ENCODE results near the gene SCAF1.

SCAF1 gene, protein sequence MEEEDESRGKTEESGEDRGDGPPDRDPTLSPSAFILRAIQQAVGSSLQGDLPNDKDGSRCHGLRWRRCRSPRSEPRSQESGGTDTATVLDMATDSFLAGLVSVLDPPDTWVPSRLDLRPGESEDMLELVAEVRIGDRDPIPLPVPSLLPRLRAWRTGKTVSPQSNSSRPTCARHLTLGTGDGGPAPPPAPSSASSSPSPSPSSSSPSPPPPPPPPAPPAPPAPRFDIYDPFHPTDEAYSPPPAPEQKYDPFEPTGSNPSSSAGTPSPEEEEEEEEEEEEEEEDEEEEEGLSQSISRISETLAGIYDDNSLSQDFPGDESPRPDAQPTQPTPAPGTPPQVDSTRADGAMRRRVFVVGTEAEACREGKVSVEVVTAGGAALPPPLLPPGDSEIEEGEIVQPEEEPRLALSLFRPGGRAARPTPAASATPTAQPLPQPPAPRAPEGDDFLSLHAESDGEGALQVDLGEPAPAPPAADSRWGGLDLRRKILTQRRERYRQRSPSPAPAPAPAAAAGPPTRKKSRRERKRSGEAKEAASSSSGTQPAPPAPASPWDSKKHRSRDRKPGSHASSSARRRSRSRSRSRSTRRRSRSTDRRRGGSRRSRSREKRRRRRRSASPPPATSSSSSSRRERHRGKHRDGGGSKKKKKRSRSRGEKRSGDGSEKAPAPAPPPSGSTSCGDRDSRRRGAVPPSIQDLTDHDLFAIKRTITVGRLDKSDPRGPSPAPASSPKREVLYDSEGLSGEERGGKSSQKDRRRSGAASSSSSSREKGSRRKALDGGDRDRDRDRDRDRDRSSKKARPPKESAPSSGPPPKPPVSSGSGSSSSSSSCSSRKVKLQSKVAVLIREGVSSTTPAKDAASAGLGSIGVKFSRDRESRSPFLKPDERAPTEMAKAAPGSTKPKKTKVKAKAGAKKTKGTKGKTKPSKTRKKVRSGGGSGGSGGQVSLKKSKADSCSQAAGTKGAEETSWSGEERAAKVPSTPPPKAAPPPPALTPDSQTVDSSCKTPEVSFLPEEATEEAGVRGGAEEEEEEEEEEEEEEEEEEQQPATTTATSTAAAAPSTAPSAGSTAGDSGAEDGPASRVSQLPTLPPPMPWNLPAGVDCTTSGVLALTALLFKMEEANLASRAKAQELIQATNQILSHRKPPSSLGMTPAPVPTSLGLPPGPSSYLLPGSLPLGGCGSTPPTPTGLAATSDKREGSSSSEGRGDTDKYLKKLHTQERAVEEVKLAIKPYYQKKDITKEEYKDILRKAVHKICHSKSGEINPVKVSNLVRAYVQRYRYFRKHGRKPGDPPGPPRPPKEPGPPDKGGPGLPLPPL

DNA sequence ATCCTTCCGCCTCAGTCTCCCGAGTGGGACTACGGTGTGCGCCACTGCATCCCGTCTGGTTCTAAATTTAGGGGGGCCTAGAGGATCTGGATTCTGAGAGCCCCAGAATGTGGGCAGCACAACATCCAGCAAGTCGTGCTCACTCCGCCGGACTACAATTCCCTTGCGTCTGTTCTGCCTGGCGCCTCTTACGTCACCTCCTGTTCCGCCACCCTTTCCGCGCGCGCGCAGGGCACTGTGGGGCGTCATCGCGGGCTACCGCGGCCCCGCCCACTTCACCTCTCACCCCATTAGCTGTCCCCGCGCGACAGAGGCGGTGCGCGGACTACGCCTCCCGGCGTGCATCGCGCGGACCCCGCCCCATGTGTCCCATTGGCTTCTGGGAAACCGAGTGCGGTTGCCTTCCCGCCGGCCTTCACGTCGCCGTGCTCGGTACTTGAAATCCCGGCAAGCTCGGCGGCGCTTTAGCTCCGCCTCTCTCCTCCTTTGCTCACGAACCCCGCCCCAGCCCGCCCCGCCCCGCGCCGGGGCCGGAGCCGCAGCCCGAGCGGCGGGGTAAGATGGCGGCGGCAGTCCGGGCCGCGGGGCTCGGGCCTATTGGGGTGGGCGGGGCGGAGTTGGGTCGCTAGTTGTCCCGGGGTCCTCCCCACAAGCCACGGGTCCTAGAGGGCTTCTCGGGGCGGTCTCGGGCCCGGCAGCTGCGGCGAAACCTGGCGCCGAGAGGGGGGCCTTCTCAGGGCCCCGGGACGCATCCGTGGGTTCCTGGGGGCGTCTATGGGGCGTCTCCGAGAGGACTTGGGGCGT is at the start of gene SCAF1:
Gene SCAF1, plus strand, starts transcription at position 522 of the 804 bp plus-strand sequence. CDS start 2,818 bp downstream, outside the sequence.
- peak; percentile 99 for DNase-seq (ENCODE audit: low spot score)

DNA sequence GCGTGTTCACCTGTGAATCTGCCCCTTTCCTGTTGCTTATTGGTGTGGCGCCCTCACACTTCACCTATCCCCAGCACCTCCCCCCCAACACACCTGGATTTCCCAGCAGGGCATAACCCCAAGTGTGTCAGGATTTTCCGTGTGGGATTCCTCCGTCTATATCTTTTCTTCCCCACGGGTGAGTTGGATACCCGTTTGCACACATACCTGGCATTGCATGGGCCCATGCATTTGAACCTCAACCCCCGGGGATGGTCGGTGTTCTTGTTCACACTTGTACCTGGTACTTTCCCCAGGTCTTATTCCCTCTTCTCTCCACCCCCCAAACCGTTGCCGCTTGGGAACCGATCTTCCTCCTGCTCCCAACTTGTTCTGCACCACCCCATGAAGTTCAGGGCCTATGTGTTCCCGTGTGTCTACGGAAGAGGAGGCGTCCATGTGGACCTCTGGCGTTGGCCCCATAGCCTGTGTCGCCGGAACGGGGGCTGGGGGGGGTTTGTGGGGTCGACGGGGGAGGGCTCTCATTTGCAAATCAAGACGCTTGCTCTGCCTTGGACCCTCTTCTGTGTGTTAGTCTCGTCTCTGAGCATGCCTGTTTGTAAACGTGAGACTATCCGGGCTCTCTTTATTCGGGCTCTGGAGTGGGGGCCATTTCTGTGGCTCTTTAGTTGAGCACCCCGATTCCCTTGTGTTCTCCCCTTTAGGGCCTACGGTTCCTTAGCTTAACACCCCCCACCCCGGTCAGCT is 49.4 kb upstream of the SCAF1 start:
- DNase-seq (ENCODE audit: low spot score): peak; percentile 14

DNA sequence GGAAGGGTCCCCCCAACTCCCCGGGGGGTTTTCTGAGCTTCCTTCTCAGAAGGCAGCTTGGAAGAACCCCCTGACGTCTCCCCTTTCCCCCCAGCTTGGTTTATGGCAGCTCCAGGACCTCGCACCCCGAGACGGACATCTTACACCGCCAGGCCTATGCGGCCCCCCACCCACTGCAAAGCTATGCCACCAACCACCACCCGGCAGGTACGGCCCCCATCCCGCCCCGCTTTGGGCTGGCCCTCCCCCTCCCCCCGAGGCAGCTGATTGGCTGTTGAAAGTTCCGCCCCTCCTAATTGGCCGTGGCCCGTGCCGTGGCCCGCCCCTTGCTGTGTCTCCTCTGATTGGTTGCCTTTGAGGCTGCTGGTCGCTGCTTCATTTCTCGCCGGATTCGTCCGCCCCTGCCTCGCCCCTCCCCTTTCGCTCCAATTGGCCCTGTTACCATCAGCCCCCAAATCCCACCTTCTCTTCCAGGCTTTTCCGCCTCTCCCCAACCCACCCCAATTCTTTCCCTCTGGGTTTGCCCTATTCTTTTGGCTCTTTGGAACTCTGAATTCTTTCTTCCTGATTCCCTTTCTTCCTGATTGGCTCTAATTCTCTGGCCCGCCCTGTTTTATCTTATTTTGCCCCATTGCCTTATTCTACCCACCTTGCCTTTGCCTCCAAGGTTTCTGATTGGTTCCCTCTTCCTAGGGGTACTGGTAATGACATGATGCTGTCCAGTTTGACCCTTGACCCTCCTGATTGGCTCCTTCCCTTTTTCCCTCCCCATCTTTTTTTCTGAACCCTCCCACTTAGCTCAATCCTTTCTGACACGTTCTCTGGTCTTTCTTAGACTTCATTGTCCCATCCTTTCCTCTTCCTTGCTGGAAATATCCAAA is 48.5 kb upstream of the SCAF1 start:
- DNase-seq (ENCODE audit: low spot score): peak; percentile 91

DNA sequence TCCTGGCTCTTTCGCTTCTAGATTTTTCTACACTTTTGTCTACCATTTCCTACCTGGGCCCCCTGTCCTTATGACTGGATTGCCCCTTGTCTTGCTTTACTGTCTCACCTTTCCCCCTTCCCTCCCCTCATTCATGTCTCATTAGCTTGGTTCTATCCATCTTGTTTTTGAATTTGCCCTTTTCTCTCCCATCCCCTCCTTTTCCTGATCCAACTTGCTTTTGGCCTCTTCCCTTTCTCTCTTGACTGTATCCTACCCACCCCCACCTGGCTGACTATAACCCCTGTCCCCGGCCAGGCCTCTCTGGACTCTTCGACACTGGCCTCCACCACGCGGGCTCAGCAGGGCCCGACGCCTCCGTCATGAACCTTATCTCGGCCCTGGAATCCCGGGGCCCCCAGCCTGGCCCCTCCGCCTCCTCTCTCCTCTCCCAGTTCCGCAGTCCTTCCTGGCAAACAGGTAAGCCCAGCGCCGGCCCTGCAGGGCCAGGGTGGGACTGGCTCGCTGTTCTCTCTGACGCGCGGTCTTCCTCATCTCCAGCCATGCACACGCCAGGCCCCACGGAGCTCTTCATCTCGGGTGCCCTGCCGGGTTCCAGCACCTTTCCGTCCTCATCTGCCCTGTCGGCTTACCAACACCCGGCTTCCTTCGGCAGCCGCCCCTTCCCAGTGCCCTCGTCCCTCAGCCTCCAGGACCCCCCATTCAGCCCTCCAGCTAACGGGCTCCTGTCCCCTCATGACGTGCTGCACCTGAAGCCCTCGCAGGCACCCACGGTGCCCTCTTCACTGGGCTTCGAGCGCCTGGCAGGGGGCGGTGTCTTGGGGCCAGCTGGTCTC is 47.6 kb upstream of the SCAF1 start:
- no peak for DNase-seq (ENCODE audit: low spot score)

DNA sequence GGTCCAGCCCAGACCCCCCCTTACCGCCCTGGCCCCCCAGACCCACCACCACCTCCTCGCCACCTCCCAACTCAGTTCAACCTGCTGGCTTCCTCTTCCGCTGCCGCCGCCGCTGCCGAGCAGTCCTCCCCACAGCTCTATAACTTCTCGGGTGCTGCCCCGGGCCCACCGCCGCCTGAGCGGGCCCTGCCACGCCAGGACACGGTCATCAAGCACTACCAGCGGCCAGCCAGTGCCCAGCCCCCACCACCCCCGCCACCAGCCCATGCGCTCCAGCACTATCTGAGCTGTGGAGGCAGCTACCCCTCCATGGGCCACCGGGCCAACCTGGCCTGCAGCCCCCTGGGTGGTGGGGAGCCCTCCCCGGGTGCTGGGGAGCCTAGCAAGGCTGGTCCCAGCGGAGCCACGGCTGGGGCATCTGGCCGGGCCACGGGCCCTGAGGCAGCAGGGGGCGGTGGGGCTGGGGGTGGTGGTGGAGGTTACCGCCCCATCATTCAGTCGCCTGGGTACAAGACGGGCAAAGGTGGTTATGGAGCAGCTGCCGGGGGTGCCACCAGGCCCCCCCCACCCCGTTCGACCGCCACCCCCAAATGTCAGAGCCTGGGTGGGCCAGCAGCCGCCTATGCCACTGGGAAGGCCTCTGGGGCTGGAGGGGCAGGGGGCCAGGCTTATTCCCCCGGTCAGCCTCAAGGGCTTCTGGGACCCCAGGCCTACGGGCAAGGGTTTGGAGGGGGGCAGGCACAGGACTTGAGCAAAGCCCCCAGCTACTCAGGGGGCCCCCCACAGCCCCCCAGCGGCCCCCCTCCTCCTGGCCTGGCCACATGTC is 46.8 kb upstream of the SCAF1 start:
- no peak for DNase-seq (ENCODE audit: low spot score)

DNA sequence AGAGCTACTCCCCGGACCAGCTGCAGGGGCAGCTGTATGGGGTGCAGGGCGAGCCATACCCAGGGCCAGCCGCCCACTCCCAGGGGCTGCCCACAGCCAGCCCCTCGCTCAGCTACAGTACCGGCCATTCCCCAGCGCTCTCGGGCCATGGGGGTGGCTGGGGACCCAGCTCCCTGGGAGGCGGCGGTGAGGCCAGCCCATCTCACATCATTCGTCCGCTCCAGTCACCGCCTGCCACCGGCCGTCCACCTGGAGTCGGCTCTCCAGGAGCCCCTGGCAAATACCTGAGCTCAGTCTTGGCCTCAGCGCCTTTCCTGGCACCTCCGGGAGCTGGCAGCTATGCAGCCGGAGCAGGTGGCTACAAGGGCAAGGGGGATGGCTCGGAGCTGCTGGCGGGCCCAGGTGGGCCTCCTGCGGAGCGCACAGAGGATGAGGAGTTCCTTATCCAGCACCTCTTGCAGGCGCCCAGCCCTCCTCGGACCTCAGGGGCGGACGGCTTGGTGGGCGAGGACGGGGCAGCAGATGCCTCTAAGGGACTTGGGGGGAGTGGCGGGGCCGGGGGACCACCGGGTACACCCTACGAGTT is 46.1 kb upstream of the SCAF1 start:
- no peak for DNase-seq (ENCODE audit: low spot score)

DNA sequence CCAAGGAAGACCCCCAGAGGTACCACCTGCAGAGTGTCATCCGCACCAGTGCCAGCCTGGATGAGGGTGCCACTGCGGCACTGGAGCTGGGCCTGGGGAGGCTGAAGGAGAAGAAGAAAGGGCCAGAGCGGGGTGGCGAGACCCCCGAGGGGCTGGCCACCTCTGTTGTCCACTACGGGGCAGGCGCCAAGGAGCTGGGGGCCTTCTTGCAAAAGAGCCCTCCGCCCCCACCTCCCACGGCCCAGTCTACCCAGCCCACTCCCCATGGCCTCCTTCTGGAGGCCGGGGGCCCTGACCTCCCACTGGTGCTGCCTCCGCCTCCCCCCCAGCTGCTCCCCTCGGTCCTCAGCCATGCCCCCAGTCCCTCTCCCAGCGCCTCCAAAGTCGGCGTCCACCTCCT is 45.6 kb upstream of the SCAF1 start:
- no peak for DNase-seq (ENCODE audit: low spot score)

DNA sequence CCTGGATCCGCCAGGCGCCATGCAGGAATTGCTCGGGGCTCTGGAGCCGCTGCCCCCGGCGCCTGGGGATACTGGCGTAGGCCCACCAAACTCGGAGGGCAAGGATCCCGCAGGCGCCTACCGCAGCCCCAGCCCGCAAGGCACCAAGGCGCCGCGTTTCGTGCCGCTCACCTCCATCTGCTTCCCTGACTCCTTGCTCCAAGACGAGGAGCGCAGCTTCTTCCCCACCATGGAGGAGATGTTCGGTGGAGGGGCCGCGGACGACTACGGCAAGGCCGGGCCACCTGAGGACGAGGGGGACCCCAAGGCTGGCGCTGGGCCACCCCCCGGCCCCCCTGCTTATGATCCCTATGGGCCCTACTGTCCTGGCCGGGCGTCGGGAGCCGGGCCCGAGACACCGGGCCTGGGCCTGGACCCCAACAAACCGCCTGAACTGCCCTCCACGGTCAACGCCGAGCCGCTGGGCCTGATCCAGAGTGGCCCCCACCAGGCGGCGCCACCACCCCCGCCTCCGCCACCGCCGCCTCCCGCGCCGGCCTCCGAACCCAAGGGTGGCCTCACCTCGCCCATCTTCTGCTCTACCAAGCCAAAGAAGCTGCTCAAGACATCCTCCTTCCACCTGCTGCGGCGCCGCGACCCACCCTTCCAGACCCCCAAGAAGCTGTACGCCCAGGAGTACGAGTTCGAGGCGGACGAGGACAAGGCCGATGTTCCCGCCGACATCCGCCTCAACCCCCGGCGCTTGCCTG is 44.9 kb upstream of the SCAF1 start:
- DNase-seq (ENCODE audit: low spot score): no peak

DNA sequence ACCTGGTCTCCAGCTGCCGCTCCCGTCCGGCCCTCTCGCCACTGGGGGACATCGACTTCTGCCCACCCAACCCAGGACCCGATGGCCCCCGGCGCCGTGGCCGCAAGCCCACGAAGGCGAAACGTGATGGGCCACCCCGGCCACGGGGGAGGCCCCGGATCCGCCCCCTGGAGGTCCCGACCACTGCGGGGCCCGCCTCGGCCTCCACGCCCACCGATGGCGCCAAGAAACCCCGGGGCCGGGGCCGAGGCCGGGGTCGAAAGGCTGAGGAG is 44.4 kb upstream of the SCAF1 start:
- no peak for DNase-seq (ENCODE audit: low spot score)

DNA sequence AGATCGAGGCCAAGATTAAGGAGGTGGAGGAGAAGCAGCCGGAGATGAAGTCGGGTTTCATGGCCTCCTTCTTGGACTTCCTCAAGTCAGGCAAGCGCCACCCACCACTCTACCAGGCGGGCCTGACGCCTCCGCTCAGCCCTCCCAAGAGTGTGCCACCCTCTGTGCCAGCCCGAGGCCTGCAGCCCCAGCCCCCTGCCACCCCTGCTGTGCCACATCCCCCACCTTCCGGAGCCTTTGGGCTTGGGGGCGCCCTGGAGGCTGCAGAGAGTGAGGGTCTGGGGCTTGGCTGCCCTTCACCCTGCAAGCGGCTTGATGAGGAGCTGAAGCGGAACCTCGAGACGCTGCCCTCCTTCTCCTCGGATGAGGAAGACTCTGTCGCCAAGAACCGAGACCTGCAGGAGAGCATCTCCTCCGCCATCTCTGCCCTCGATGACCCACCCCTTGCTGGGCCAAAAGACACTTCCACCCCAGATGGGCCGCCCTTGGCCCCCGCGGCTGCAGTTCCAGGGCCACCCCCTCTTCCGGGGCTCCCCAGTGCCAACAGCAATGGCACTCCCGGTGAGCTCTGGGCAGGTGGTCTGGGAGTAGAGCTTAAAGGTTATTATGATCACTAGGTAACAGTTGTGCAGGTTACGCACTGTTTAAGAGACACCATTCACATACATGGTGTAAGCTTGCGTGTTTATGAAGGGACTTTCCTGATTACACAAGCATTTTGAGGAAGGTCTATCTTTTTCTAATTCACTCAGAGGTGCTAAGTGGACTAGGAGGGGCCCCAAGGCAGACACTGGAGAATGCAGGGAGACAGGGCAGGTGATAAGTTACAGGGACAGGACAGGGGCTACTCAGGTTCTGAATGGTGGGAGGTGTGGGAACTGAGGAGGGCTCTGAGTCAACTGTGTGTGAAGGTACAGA is 42.4 kb upstream of the SCAF1 start:
- no peak for DNase-seq (ENCODE audit: low spot score)

DNA sequence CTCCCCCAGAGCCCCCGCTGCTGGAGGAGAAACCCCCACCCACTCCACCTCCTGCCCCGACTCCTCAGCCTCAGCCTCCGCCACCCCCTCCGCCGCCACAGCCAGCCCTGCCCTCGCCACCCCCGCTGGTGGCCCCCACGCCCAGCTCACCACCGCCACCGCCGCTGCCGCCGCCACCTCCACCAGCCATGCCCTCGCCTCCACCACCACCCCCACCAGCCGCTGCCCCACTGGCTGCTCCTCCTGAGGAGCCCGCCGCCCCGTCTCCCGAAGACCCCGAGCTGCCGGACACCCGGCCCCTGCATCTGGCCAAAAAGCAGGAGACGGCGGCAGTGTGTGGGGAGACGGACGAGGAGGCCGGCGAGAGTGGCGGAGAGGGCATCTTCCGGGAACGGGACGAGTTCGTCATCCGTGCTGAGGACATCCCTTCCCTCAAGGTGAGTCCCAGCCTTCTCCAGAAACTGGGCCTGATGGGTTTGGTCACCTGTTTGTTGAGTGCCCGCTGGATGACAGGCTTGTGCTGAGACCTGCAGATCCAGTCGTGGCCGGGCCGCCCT is 40.4 kb upstream of the SCAF1 start:
- DNase-seq (ENCODE audit: low spot score): no peak

DNA sequence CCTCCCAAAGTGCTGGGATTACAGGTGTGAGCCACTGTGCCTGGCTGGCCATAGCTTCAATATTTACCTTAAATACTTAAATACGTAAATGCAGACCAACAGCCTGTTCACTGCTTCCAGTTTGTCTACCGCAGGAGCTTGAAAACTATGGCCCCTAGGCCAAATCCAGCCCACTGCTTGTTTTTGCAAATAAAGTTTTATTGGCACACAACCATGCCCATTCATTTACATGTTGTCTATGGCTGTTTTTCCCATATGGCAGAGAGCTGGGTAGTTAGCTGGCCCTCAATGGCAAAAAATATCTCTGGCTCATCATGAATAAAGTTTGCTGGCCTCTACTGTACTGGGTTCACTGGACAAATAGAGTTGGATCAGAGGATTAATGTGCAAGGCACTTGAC is 39.2 kb upstream of the SCAF1 start:
- no peak for DNase-seq (ENCODE audit: low spot score)

DNA sequence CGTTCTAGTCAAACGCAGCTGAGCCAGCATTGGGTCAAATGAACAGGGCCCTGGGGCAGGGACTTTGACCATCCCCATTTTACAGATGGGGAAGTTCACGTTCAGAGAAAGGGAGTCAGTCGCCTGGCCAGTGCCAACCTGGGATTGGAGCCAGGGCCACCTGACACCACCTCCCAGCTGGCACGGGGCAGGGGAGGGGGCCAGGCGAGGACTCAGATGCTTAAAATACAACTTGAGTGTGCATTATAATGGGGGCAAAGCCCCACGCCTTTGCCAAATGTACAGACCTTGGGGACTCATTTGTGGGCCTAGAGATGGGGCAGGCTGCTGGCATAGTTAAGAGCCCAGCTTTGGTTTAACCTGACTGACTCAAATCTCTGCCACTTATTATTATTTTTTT is 36.4 kb upstream of the SCAF1 start:
- no peak for DNase-seq (ENCODE audit: low spot score)

DNA sequence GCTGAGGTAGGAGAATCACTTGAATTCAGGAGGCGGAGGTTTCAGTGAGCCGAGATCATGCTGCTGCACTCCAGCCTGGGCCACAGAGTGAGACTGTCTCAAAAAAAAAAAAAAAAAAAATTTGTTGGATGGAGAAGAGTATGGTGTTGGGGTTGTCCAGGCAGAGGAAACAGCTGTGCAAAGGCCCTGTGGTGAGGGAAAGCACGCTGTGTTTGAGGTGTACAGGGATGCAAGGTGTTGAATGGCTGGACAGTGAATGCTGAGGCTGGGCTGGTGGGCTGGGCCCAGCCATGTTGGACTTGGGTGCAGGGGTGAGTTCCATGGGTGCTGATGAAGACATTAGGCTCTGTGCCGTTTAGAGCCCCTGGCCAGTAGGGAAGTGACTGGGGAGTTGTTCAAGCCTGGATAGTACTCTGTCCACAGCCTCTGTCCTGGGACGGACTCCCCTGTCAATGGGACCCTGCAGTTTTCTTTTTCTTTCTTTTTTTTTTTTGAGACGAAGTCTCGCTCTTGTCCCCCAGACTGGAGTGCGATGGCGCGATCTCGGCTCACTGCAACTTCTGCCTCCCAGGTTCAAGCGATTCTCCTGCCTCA is 32.4 kb upstream of the SCAF1 start:
- no peak for DNase-seq (ENCODE audit: low spot score)

DNA sequence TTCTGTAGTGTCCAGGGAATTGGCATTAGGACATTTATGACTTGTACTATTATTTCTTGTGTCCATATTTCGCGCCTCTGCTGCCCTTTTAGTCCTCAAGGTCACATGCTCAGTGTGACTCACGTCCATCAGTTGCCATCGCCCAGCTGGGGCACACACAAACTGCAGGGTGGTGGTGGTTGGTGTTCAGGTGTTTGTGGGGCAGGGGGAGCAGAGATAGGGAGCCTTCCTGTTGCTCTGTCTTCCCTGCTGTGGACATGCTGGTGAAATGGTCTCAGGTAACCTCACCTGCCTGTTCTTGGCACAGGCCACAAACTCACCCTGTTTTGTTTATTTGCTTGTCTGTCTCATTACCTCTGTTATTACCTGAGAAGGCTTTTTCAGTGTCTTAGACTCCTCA is 28.6 kb upstream of the SCAF1 start:
- no peak for DNase-seq (ENCODE audit: low spot score)
